GM23338 (cell line): ENCODE data around the gene PKD1L1. TPM values are rescaled to one million over a fixed set of nuclear protein-coding genes. Genes with fewer than 3 reads are reported as not detected.

Experiments
- ATAC-seq: fragments of 200-7000 bp; cut with Tn5 transposase; 3 replicates; pipeline ENCODE4 v1.9.1; 2020
- DNase-seq: peaks from one replicate; pipeline ENCODE4 v3.0.0-alpha.2; 2015; ENCODE audit warnings: low spot score
- H2AFZ ChIP-seq: fragments of 200-600 bp; sonication (generic); 2 replicates; pipeline ENCODE4 v1.8.0; 2016; ENCODE audit warnings: antibody characterized with exemption, mild to moderate bottlenecking, moderate library complexity
- H3F3A ChIP-seq: fragments of 200-600 bp; sonication (generic); replicated peaks from 2 replicates; pipeline ENCODE4 v1.8.0; 2017; ENCODE audit warnings: antibody characterized with exemption, mixed run types, low read depth
- H3K27ac ChIP-seq: fragments of 200-600 bp; sonication (generic); 2 replicates; pipeline ENCODE4 v1.6.1; 2016; ENCODE audit warnings: low read depth
- H3K27me3 ChIP-seq: fragments of 200-600 bp; sonication (generic); 2 replicates; pipeline ENCODE4 v1.8.0; 2016; ENCODE audit warnings: mild to moderate bottlenecking, mixed run types, moderate library complexity; ENCODE audit not compliant: insufficient read depth
- H3K36me3 ChIP-seq: fragments of 200-600 bp; sonication (generic); 2 replicates; pipeline ENCODE4 v1.8.0; 2016; ENCODE audit warnings: mild to moderate bottlenecking; ENCODE audit not compliant: insufficient read depth
- H3K4me1 ChIP-seq: fragments of 200-600 bp; sonication (generic); 2 replicates; pipeline ENCODE4 v1.8.0; 2016; ENCODE audit warnings: mild to moderate bottlenecking, moderate library complexity; ENCODE audit not compliant: insufficient read depth
- H3K4me2 ChIP-seq: fragments of 200-600 bp; sonication (generic); 2 replicates; pipeline ENCODE4 v1.7.1; 2017; ENCODE audit warnings: mixed run types
- H3K4me3 ChIP-seq: fragments of 200-600 bp; sonication (generic); 2 replicates; pipeline ENCODE4 v1.6.1; 2016; ENCODE audit warnings: mixed run types
- H3K79me2 ChIP-seq: fragments of 200-600 bp; sonication (generic); replicated peaks from 2 replicates; pipeline ENCODE4 v1.8.0; 2017; ENCODE audit warnings: mild to moderate bottlenecking; ENCODE audit not compliant: insufficient read depth
- H3K9me2 ChIP-seq: fragments of 200-600 bp; sonication (generic); 2 replicates; pipeline ENCODE4 v1.8.0; 2017; ENCODE audit not compliant: insufficient read depth
- H4K20me1 ChIP-seq: fragments of 200-600 bp; sonication (generic); replicated peaks from 2 replicates; pipeline ENCODE4 v1.8.0; 2017; ENCODE audit warnings: mild to moderate bottlenecking; ENCODE audit not compliant: insufficient read depth
- H3K27ac Mint-ChIP-seq: 2 replicates; pipeline ENCODE4 v1.8.0; 2020; ENCODE audit warnings: inconsistent platforms, mild to moderate bottlenecking, moderate library complexity, mixed read lengths
- H3K27me3 Mint-ChIP-seq: 3 replicates; pipeline ENCODE4 v1.8.0; 2022; ENCODE audit warnings: low read depth, mild to moderate bottlenecking, moderate library complexity, mixed read lengths, inconsistent platforms; ENCODE audit not compliant: insufficient read depth, poor library complexity
- H3K36me3 Mint-ChIP-seq: 3 replicates; pipeline ENCODE4 v1.8.0; 2021; ENCODE audit warnings: low read depth, mild to moderate bottlenecking, inconsistent platforms, moderate library complexity, mixed read lengths
- H3K4me1 Mint-ChIP-seq: 3 replicates; pipeline ENCODE4 v1.8.0; 2020; ENCODE audit warnings: mild to moderate bottlenecking, inconsistent platforms, mixed read lengths
- H3K4me3 Mint-ChIP-seq: 3 replicates; pipeline ENCODE4 v1.8.0; 2021; ENCODE audit warnings: moderate library complexity, mild to moderate bottlenecking, inconsistent platforms, mixed read lengths
- H3K9me3 Mint-ChIP-seq: 3 replicates; pipeline ENCODE4 v1.8.0; 2020; ENCODE audit warnings: moderate library complexity, mild to moderate bottlenecking, inconsistent platforms, mixed read lengths
- CREB1 ChIP-seq: fragments of 250-450 bp; sonication (Bioruptor Pico); IDR thresholded peaks from 2 replicates; pipeline ENCODE4 v1.5.0; 2020; ENCODE audit warnings: low read depth, mild to moderate bottlenecking, moderate library complexity
- JUNB ChIP-seq: IDR thresholded peaks from one replicate; pipeline ENCODE4 v1.6.1; 2016; ENCODE audit warnings: antibody characterized with exemption; ENCODE audit not compliant: unreplicated experiment
- ZNF462 ChIP-seq: fragments of 250-450 bp; sonication (Bioruptor Pico); IDR thresholded peaks from 2 replicates; pipeline ENCODE4 v1.5.0; 2020; ENCODE audit warnings: mild to moderate bottlenecking, moderate library complexity
- polyA plus RNA-seq: library from polyadenylated mRNA; unstranded; fragments of >200 nt; fragmentation: Nextera tagmentation; extraction: Ambion mirVana; gene quantifications from 2 replicates; pipeline ENCODE4 v1.2.1, GENCODE V29; 2016
- total RNA-seq: library from RNA; depleted of rRNA; stranded (reverse); fragments of >200 nt; shearing (Covaris generic); gene quantifications from 2 replicates; pipeline ENCODE4 v1.2.3, GENCODE V29; 2014
- TF ChIP-seq, protein P1 (sequence below): IDR thresholded peaks from one replicate; pipeline ENCODE4 v1.6.1; 2018; ENCODE audit warnings: antibody characterized with exemption; ENCODE audit not compliant: unreplicated experiment

PKD1L1 gene
- total and polyA plus RNA-seq, 2 experiments from 2014 or later, result 0.03 TPM; not detected in 1

GRCh38 chr7:47830015-47830414 lies 118.3 kb downstream of the PKD1L1 start:
- no peaks in the 10 kb centered on the region for H3K9me2 ChIP-seq
- TF ChIP-seq, protein P1, sequence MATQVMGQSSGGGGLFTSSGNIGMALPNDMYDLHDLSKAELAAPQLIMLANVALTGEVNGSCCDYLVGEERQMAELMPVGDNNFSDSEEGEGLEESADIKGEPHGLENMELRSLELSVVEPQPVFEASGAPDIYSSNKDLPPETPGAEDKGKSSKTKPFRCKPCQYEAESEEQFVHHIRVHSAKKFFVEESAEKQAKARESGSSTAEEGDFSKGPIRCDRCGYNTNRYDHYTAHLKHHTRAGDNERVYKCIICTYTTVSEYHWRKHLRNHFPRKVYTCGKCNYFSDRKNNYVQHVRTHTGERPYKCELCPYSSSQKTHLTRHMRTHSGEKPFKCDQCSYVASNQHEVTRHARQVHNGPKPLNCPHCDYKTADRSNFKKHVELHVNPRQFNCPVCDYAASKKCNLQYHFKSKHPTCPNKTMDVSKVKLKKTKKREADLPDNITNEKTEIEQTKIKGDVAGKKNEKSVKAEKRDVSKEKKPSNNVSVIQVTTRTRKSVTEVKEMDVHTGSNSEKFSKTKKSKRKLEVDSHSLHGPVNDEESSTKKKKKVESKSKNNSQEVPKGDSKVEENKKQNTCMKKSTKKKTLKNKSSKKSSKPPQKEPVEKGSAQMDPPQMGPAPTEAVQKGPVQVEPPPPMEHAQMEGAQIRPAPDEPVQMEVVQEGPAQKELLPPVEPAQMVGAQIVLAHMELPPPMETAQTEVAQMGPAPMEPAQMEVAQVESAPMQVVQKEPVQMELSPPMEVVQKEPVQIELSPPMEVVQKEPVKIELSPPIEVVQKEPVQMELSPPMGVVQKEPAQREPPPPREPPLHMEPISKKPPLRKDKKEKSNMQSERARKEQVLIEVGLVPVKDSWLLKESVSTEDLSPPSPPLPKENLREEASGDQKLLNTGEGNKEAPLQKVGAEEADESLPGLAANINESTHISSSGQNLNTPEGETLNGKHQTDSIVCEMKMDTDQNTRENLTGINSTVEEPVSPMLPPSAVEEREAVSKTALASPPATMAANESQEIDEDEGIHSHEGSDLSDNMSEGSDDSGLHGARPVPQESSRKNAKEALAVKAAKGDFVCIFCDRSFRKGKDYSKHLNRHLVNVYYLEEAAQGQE, result no peak
- TF ChIP-seq JUNB (no peak), CREB1 (no peak), ZNF462 (CRISPR knock-in tag) (no peak)
- H3K36me3 ChIP-seq, result no peaks in the 10 kb centered on the region
- no peak for ATAC-seq
- no peaks in the 10 kb centered on the region for H3K79me2 ChIP-seq
- no peaks in the 10 kb centered on the region for H3K27me3 ChIP-seq
- Mint-ChIP-seq H3K4me1 (no peaks in the 10 kb centered on the region), H3K9me3 (no peaks in the 10 kb centered on the region), H3K36me3 (no peaks in the 10 kb centered on the region), H3K27ac (no peak overlapping the region), H3K27me3 (peaks cover 5% of the 10 kb centered on the region), H3K4me3 (no peak overlapping the region)
- no peak overlapping the region for H2AFZ ChIP-seq
- no peak overlapping the region for H3K4me3 ChIP-seq
- no peaks in the 10 kb centered on the region for H3K4me1 ChIP-seq
- no peak overlapping the region for H3K4me2 ChIP-seq
- DNase-seq, result no peak
- no peaks in the 10 kb centered on the region for H4K20me1 ChIP-seq
- no peak overlapping the region for H3K27ac ChIP-seq
- H3F3A ChIP-seq, result no peaks in the 10 kb centered on the region
